B cell (primary cell): ENCODE data around the gene TMEM128.
"Not testable (repeated sequence)": the region's sequence is repeated elsewhere in the genome, so short reads cannot be mapped to it uniquely, and the experiment has no call there.

ENCODE experiments used
- CTCF ChIP-seq: fragments of 200-600 bp; IDR thresholded peaks from one replicate; pipeline ENCODE4 v1.8.0; 2022; ENCODE audit warnings: antibody characterized with exemption, mild to moderate bottlenecking
- EZH2 ChIP-seq: IDR thresholded peaks from 2 replicates; pipeline ENCODE4 v1.6.1; 2012; ENCODE audit warnings: borderline replicate concordance, low read depth, mild to moderate bottlenecking, moderate library complexity, low read length; ENCODE audit not compliant: insufficient read depth, poor library complexity, severe bottlenecking

GRCh38 chr4:4257705-4258104, 9.7 kb upstream of the TMEM128 start:
- not testable (repeated sequence) for TF ChIP-seq CTCF, EZH2
